ENCODE measurements around the gene COA5. TPM values are rescaled to one million over a fixed set of nuclear protein-coding genes. Genes with fewer than 3 reads are reported as not detected.

The COA5 gene
- total RNA-seq, 1 donor from 2014 or later: 17.2 TPM

DNA sequence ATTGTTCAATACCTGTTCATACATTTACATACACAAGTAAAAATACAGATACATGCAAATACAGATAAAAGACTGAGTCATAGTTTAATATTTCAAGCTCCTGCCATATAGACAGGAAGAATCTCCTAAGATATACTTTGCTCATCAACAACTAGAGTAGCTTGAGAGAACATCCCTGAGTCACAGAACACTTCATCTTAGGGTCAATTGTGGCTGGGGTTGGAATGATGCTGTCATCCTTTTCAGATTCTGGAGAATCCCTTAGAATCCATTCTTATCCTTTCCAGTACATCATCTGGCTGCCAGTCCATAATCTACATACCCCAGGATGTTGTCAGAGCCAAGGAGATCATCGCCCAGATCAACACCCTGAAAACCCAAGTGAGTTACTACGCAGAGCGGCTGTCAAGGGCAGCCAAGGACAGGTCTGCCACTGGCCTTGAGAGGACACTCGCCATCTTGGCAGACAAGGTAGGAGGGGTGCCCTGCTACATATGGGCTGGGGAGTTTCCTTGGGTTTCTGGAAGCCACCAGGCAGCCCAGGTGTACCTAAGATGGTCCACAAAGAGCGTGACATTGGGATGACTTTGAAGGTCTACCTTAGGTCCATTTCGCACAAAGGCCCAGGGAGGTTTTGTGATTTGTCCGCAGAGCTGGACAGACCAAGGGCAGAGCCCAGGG, 55.7 kb downstream of the COA5 start:
- DNase-seq (ENCODE audit: low read depth in 2 of 2): no peak

DNA sequence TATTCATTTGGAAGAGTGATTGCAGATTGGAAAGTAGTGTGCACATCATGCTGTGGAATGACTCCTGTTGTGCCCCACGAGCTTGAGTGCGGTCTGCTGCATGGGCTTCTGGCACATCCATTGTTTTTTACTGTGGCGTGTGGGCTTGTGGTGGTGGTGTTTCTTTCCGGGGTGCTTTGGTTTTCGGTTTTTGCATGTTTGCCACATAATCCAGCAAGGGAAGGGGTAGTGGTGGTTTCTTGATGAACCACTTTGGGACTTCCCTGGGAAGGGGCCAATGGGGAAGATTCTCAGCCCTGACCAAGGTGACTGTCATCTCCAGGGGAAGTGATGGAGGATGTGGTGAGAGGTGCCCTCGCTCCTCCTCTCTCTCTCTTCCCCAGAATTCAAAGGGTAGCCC, 57.0 kb downstream of the COA5 start:
- DNase-seq (ENCODE audit: low read depth in 2 of 2): no peak

DNA sequence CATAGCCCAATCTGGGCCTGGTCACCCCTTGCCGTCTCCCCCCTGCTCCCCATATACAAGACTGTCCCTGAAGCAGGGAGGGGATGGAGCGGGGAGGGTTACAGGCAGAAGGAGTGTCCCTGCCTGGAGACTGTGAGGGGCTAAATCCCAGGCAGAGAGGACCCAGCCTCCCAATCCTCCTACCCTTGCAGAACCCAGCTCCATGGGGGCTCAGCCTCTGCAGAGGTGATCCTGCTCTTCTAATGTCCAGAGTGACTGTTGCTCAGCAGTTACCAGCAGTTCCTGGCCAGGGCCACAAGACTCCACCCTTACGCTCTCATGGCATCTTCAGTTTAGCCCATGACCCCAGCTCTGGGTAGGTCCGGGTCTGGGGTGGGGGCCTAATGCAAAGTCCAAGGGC, 58.1 kb downstream of the COA5 start:
- DNase-seq (ENCODE audit: low read depth in 2 of 2): no peak

Other genes starting within 250 kb of the COA5 start
- 21.8 and 40.0 TPM in 2 replicates for gene INPP4A, start 163.7 kb downstream of the COA5 start, total RNA-seq
- gene UNC50, start 77 bp upstream of the COA5 start, total RNA-seq: 30.2 and 39.1 TPM in 2 replicates
- 6.2 and 9.4 TPM in 2 replicates for gene MGAT4A, start 122.6 kb upstream of the COA5 start, total RNA-seq

Measured in dermis microvascular lymphatic vessel endothelial cell (primary cell).